ENCODE measurements around the gene SPNS1.
A peak's percentile ranks its signal among the peaks of the same experiment; 100 is the strongest.
"Not testable (repeated sequence)": the region's sequence is repeated elsewhere in the genome, so short reads cannot be mapped to it uniquely, and the experiment has no call there.

The SPNS1 gene, protein sequence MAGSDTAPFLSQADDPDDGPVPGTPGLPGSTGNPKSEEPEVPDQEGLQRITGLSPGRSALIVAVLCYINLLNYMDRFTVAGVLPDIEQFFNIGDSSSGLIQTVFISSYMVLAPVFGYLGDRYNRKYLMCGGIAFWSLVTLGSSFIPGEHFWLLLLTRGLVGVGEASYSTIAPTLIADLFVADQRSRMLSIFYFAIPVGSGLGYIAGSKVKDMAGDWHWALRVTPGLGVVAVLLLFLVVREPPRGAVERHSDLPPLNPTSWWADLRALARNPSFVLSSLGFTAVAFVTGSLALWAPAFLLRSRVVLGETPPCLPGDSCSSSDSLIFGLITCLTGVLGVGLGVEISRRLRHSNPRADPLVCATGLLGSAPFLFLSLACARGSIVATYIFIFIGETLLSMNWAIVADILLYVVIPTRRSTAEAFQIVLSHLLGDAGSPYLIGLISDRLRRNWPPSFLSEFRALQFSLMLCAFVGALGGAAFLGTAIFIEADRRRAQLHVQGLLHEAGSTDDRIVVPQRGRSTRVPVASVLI

DNA sequence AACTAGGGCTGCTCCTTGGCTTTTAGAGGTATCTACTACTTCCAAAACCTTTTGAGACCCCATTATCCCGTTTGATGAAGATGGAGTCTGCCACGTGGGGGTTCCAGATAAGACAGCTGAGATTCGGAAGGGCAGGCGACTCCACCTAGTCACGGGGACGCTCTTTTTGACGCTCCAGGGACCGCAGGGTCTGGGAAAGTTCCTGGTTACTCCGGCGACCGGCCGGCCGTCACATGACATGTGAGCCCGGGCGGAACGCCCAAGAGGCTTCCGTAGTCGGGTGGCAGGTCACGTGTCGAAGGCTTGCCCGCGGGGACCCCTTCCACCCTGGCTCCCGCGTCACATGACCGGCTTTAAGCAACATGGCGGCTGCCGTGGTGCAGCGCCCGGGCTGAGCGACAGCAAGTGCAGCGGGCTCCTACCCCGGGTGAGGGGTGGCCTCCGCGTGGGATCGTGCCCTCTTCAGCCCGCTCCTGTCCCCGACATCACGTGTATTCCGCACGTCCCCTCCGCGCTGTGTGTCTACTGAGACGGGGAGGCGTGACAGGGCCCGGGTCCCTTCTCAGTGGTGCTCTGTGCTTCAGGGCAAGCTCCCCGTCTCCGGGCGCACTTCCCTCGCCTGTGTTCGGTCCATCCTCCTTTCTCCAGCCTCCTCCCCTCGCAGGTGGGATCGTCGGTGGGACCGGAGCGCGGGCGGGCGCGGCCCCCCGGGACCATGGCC is at the start of gene SPNS1:
SPNS1 (plus strand) TSS at position 342 of the 721 bp plus-strand sequence; CDS start at position 716, 374 bp downstream.
- peak within 1 kb of the TSS; percentile 84 for H3K4me3 ChIP-seq (ENCODE audit: low read depth, low read length)
- peak; percentile 95 for DNase-seq (ENCODE audit: low read depth)
- peak; percentile 44 for TF ChIP-seq POLR2A (IDR thresholded peaks at IDR 0.05; ENCODE audit: extremely low read depth, insufficient read length)
- peak; percentile 60; the same call in 1 of the 2 replicates for TF ChIP-seq MYC (IDR thresholded peaks at IDR 0.05; ENCODE audit: low read depth, low read length)
- TF ChIP-seq, protein P1, sequence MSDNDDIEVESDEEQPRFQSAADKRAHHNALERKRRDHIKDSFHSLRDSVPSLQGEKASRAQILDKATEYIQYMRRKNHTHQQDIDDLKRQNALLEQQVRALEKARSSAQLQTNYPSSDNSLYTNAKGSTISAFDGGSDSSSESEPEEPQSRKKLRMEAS (IDR thresholded peaks at IDR 0.05; ENCODE audit: low read depth, low read length), result peak; percentile 98
- TF ChIP-seq, protein P2, sequence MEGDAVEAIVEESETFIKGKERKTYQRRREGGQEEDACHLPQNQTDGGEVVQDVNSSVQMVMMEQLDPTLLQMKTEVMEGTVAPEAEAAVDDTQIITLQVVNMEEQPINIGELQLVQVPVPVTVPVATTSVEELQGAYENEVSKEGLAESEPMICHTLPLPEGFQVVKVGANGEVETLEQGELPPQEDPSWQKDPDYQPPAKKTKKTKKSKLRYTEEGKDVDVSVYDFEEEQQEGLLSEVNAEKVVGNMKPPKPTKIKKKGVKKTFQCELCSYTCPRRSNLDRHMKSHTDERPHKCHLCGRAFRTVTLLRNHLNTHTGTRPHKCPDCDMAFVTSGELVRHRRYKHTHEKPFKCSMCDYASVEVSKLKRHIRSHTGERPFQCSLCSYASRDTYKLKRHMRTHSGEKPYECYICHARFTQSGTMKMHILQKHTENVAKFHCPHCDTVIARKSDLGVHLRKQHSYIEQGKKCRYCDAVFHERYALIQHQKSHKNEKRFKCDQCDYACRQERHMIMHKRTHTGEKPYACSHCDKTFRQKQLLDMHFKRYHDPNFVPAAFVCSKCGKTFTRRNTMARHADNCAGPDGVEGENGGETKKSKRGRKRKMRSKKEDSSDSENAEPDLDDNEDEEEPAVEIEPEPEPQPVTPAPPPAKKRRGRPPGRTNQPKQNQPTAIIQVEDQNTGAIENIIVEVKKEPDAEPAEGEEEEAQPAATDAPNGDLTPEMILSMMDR (IDR thresholded peaks at IDR 0.05; ENCODE audit: low read depth, low read length), result no peak

DNA sequence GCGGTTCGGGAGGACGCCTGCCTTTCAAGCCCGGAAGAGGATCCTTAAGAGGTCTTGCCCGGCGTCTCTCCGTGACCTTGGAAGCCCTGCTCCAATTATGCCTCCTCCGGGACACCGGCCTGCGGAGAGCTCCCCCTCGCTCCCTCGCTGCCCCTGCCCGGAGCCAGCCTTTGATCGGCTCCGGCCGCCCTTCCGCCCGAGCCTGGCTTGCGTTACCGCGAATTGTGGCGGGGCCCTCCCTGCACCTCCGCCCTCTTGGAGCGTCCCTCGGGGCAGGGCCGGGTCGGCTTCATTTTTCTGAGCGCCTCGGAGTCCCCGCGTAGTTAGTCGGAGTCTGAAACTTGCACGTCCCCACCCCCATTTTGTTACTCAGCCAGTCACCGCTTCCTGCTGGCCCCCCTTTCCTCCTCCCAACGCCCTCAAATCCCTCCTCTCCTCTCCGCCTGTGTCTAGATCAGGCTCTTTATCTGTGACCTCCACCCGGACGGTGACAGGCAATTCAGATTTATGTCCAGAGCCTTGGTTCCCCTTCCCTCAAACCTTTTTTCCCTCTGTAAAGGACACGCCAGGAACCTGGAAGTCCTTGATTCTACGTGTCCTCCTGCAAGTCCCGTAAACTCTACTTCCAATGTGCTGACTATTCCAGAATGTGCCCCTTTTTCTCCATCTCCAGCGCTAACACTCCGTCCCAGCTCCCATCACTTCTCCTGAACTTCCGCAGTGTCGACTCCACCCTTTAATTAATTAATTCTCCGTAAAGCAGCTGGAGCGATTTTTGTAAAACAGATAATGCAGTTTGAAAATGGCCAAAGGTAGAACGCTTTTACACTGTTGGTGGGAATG is 49.0 kb upstream of the SPNS1 start:
- TF ChIP-seq, protein P1 (IDR thresholded peaks at IDR 0.05; ENCODE audit: low read depth, low read length), result peak; percentile 8; the same call in 1 of the 2 replicates
- TF ChIP-seq MYC (IDR thresholded peaks at IDR 0.05; ENCODE audit: low read depth, low read length) (peak; percentile 37), POLR2A (IDR thresholded peaks at IDR 0.05; ENCODE audit: extremely low read depth, insufficient read length) (peak; percentile 58)
- TF ChIP-seq, protein P2 (IDR thresholded peaks at IDR 0.05; ENCODE audit: low read depth, low read length), result no peak
- peak; percentile 94 for DNase-seq (ENCODE audit: low read depth)
- peak overlapping the region; percentile 67 for H3K4me3 ChIP-seq (ENCODE audit: low read depth, low read length)

DNA sequence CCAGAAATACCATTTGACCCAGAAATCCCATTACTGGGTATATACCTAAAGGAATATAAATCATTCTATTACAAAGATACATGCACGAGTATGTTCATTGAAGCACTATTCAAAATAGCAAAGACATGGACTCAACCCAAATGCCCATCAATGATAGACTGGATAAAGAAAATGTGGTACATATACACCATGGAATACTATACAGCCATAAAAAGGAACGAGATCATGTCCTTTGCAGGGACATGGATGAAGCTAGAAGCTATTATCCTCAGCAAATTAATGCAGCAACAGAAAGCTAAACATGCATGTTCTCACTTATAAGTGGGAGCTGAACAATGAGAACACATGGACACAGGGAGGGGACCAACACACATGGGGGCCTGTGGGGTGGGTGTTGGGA is 48.3 kb upstream of the SPNS1 start:
- H3K4me3 ChIP-seq (ENCODE audit: low read depth, low read length), result peak overlapping the region; percentile 67

DNA sequence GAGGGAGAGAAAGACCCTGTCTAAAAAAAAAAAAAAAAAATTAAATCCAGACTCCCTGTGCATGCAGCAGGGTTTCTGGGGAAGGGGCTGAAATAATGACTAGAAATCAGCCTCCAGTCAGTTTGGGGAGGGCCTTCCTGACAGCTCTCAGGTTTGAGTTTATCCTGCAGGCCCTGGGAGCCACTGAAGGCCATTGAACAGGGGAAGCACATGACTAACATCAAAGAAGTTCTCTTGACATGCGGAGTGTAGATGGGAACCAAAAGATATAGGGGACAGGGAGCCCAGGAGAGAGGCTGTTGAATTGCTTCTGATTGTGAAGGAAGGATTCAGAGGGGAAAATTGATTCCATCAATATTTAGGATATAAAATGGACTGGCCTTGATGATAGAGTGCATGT is 46.8 kb upstream of the SPNS1 start:
- no peak overlapping the region for H3K4me3 ChIP-seq (ENCODE audit: low read depth, low read length)
- DNase-seq (ENCODE audit: low read depth), result no peak
- TF ChIP-seq, protein P1 (IDR thresholded peaks at IDR 0.05; ENCODE audit: low read depth, low read length), result no peak
- no peak for TF ChIP-seq POLR2A (IDR thresholded peaks at IDR 0.05; ENCODE audit: extremely low read depth, insufficient read length)
- TF ChIP-seq, protein P2 (IDR thresholded peaks at IDR 0.05; ENCODE audit: low read depth, low read length), result no peak
- no peak for TF ChIP-seq MYC (IDR thresholded peaks at IDR 0.05; ENCODE audit: low read depth, low read length)

More for the DNA sequence above, 48.3 kb upstream of the SPNS1 start:
- DNase-seq (ENCODE audit: low read depth), result not testable (repeated sequence)

DNA sequence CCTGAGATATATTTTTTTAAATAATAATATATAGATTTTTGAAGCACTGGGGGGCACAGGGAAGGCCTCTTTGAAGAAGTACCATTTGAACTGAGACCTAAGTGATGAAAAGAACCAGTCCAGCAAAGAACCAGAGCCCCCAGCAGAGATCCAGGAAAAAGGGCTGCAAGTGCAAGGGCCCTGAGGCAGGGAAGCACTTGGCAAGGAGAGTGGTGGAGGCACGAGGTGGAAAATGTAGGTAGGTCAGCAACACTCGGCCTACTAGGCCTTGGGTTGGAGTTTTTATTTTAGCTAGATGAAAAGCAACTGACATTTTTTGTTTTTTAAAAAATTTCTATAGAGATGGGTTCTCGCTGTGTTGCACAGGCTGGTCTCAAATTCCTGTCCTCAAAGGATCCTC is 44.4 kb upstream of the SPNS1 start:
- DNase-seq (ENCODE audit: low read depth), result no peak
- no peak overlapping the region for H3K4me3 ChIP-seq (ENCODE audit: low read depth, low read length)
- TF ChIP-seq, protein P2 (IDR thresholded peaks at IDR 0.05; ENCODE audit: low read depth, low read length), result no peak
- TF ChIP-seq MYC (IDR thresholded peaks at IDR 0.05; ENCODE audit: low read depth, low read length) (no peak), POLR2A (IDR thresholded peaks at IDR 0.05; ENCODE audit: extremely low read depth, insufficient read length) (no peak)
